K562 (cell line): ENCODE measurements around the gene FARSA. TPM values are rescaled to one million over a fixed set of nuclear protein-coding genes. Genes with fewer than 3 reads are reported as not detected.
A peak's percentile ranks its signal among the peaks of the same experiment; 100 is the strongest.

Source experiments
- ASH1L ChIP-seq: fragments of 450-650 bp; IDR thresholded peaks from 2 replicates; pipeline ENCODE4 v1.6.1; 2018; ENCODE audit warnings: borderline replicate concordance, mild to moderate bottlenecking, low read depth; ENCODE audit not compliant: partially characterized antibody
- ATF1 ChIP-seq, 2 experiments: fragments of 450-650 bp in 1 of 2; IDR thresholded peaks; 2 replicates each; pipeline ENCODE4 v1.6.1; 2016; ENCODE audit warnings: missing compliant biosample characterization in 1 of 2, missing genetic modification characterization in 1 of 2
- ATF7 ChIP-seq: fragments of 450-650 bp; IDR thresholded peaks from 2 replicates; pipeline ENCODE4 v1.7.1; 2014; ENCODE audit warnings: mild to moderate bottlenecking, moderate library complexity
- FOXP1 ChIP-seq: sonication (generic); formaldehyde crosslinking; IDR thresholded peaks from 2 replicates; pipeline ENCODE4 v1.8.0; 2022; ENCODE audit warnings: mild to moderate bottlenecking, missing genetic modification reagents
- GATAD2A ChIP-seq: fragments of 450-650 bp; IDR thresholded peaks from 2 replicates; pipeline ENCODE4 v1.6.1; 2017
- NBN ChIP-seq: fragments of 450-650 bp; IDR thresholded peaks from 2 replicates; pipeline ENCODE4 v1.6.1; 2016; ENCODE audit warnings: low read depth, mild to moderate bottlenecking
- NRF1 ChIP-seq, 2 experiments: fragments of 450-650 bp; IDR thresholded peaks in 1 of 2; conservative IDR thresholded peaks in 1 of 2; 2 replicates each; pipeline ENCODE4 v1.6.1; 2014; ENCODE audit warnings: mild to moderate bottlenecking in 2 of 2
- NUFIP1 ChIP-seq: fragments of 450-650 bp; IDR thresholded peaks from 2 replicates; pipeline ENCODE4 v1.6.1; 2018; ENCODE audit not compliant: partially characterized antibody
- PHB2 ChIP-seq: fragments of 450-650 bp; IDR thresholded peaks from 2 replicates; pipeline ENCODE4 v1.6.1; 2017; ENCODE audit warnings: low read depth
- RB1 ChIP-seq: fragments of 450-650 bp; IDR thresholded peaks from 2 replicates; pipeline ENCODE4 v1.6.1; 2017; ENCODE audit warnings: low read depth, mild to moderate bottlenecking
- RNF2 ChIP-seq: sonication (generic); IDR thresholded peaks from 2 replicates; pipeline ENCODE4 v1.6.1; 2016
- SAP30 ChIP-seq: fragments of 200-600 bp; sonication (generic); IDR thresholded peaks from 2 replicates; pipeline ENCODE4 v1.6.1; 2012; ENCODE audit warnings: borderline replicate concordance, low read depth, mild to moderate bottlenecking, moderate library complexity, low read length, control low read depth, inconsistent platforms; ENCODE audit not compliant: insufficient read depth, poor library complexity, severe bottlenecking
- SMAD1 ChIP-seq: fragments of 150-350 bp; IDR thresholded peaks from 2 replicates; pipeline ENCODE4 v1.6.1; 2014; ENCODE audit warnings: low read length, low read depth; ENCODE audit not compliant: partially characterized antibody
- SP1 ChIP-seq: sonication (generic); formaldehyde crosslinking; IDR thresholded peaks from 2 replicates; pipeline ENCODE4 v1.8.1; 2022; ENCODE audit warnings: mild to moderate bottlenecking, missing genetic modification reagents
- STAT5A ChIP-seq: IDR thresholded peaks from 2 replicates; pipeline ENCODE4 v1.6.1; 2012; ENCODE audit warnings: low read length, inconsistent platforms, borderline replicate concordance
- TAF1 ChIP-seq: IDR thresholded peaks from 2 replicates; pipeline ENCODE4 v1.6.1; 2011; ENCODE audit warnings: mild to moderate bottlenecking, low read length, moderate library complexity; ENCODE audit not compliant: insufficient read depth, control insufficient read depth, severe bottlenecking; ENCODE audit errors: extremely low read depth
- ZNF316 ChIP-seq: fragments of 450-650 bp; IDR thresholded peaks from 2 replicates; pipeline ENCODE4 v1.6.1; 2016
- polyA plus RNA-seq, 8 experiments: library from polyadenylated mRNA; depleted of rRNA in 4 of 8; stranded (reverse) in 5 of 8; unstranded in 3 of 8; fragments of >200 nt; fragmentation: Nextera tagmentation in 2 of 8; fragmentation: Illumina TruSeq in 1 of 8; extraction: Ambion mirVana in 2 of 8; extraction: Trizol in 1 of 8; gene quantifications; 2 replicates each; pipeline versions ENCODE4 v1.2.1 to v1.2.3, GENCODE V29; 2011 to 2014; ENCODE audit warnings: inconsistent platforms in 1 of 8, missing spikeins in 1 of 8
- total RNA-seq, 7 experiments: library from RNA; depleted of rRNA in 6 of 7; stranded (reverse); fragments of >200 nt in 6 of 7; fragmentation: Illumina TruSeq in 2 of 7; extraction: Trizol in 2 of 7; gene quantifications; 2 replicates each; pipeline versions ENCODE4 v1.2.1 to v1.2.3, GENCODE V29; 2011 to 2021; ENCODE audit warnings: low replicate concordance in 1 of 7
- TF ChIP-seq, protein P1 (sequence below), 2 experiments: IDR thresholded peaks; 2 replicates each; pipeline ENCODE4 v1.6.1; 2011; ENCODE audit warnings: borderline replicate concordance in 1 of 2, control low read depth in 1 of 2, low read depth in 1 of 2, low read length in 1 of 2, mild to moderate bottlenecking in 1 of 2, mixed read lengths in 1 of 2, moderate library complexity in 1 of 2; ENCODE audit not compliant: insufficient read depth in 1 of 2, insufficient read length in 1 of 2, poor library complexity in 1 of 2, severe bottlenecking in 1 of 2; ENCODE audit errors: extremely low read depth in 1 of 2
- TF ChIP-seq, protein P2 (sequence below): conservative IDR thresholded peaks from 2 replicates; pipeline ENCODE4 v1.6.1; 2011; ENCODE audit warnings: low read depth, mild to moderate bottlenecking, low read length; ENCODE audit not compliant: control insufficient read depth
- TF ChIP-seq, protein P3 (sequence below): fragments of 250-450 bp; sonication (Bioruptor Pico); IDR thresholded peaks from 2 replicates; pipeline ENCODE4 v1.4.0; 2020; ENCODE audit warnings: mild to moderate bottlenecking, moderate library complexity
- TF ChIP-seq, protein P4 (sequence below): fragments of 250-450 bp; sonication (Bioruptor Pico); IDR thresholded peaks from 2 replicates; pipeline ENCODE4 v1.4.0; 2020; ENCODE audit warnings: mild to moderate bottlenecking, moderate library complexity, borderline replicate concordance

The FARSA gene
- total and polyA plus RNA-seq, 9 of the 15 experiments (the other 6 are each of a cell fraction or from before 2014, with no cell fraction given), result 25.2 to 237 (median 89.6) TPM

DNA sequence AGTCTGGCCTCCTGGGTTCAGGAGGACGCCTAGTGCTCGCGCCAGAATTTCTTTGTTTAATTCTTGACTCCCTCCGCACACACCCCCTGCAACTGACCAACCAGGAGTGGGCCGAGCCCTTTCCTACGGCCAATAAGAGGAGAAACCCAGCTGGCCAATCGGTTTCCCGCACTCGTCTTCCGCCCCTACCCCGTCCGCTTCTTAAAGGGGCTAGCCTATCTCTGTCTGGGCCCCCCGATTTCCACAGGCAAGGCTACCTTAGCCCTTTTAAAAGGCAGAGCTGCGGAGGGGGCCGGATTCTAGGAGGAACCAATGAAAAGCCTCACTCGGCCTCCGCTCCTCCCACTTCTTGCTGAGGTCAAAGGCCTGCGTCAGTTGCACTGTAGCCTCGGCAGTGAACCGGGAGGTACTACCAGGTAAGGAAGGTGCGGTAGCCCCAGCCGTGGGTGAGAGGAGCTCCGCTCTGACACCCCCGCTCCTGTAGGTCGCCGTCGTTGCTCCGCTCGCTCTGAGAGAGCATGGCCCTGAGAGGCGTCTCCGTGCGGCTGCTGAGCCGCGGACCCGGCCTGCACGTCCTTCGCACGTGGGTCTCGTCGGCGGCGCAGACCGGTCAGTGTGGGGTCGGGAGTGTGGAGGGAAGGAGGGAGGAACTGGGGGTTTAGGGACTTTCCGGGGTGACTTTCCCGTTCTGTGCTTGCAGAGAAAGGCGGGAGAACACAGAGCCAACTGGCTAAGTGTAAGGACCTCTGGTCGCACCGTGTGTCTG lies 42.5 kb downstream of the FARSA start, which contains the start of gene GCDH (continued):
- TF ChIP-seq RNF2 (peak; percentile 71; the same call in 1 of the 2 replicates), TAF1 (peak; percentile 16), ATF7 (peak; percentile 82), PHB2 (no peak), SAP30 (peak; percentile 99), NUFIP1 (no peak), NRF1 (conservative IDR thresholded peaks at IDR 0.05 in 1 of 2, IDR thresholded peaks at IDR 0.05 in 1 of 2) (peak; percentile 69 to 70), ASH1L (peak; percentile 74), SMAD1 (no peak), SP1 (CRISPR knock-in tag) (peak; percentile 98), NBN (0 out of 2 replicates have a peak, but pooled peaks have one; percentile 6), ZNF316 (no peak), FOXP1 (peak; percentile 72; the same call in 1 of the 2 replicates), GATAD2A (no peak), ATF1 (CRISPR knock-in tag; IDR thresholded peaks at IDR 0.05) (peak; percentile 65; the same call in 1 of the 2 replicates), ATF1 (tag; IDR thresholded peaks at IDR 0.05) (peak; percentile 97), STAT5A (no peak), RB1 (0 out of 2 replicates have a peak, but pooled peaks have one; percentile 42)
- TF ChIP-seq, protein P1, sequence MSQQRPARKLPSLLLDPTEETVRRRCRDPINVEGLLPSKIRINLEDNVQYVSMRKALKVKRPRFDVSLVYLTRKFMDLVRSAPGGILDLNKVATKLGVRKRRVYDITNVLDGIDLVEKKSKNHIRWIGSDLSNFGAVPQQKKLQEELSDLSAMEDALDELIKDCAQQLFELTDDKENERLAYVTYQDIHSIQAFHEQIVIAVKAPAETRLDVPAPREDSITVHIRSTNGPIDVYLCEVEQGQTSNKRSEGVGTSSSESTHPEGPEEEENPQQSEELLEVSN (IDR thresholded peaks at IDR 0.05; ENCODE audit: borderline replicate concordance in 1 of 2, extremely low read depth in 1 of 2, insufficient read depth in 1 of 2, insufficient read length in 1 of 2, low read depth in 1 of 2, low read length in 1 of 2, poor library complexity in 1 of 2, severe bottlenecking in 1 of 2), result peak; percentile 54 to 62
- TF ChIP-seq, protein P2, sequence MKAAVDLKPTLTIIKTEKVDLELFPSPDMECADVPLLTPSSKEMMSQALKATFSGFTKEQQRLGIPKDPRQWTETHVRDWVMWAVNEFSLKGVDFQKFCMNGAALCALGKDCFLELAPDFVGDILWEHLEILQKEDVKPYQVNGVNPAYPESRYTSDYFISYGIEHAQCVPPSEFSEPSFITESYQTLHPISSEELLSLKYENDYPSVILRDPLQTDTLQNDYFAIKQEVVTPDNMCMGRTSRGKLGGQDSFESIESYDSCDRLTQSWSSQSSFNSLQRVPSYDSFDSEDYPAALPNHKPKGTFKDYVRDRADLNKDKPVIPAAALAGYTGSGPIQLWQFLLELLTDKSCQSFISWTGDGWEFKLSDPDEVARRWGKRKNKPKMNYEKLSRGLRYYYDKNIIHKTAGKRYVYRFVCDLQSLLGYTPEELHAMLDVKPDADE, result peak; percentile 67
- TF ChIP-seq, protein P3, sequence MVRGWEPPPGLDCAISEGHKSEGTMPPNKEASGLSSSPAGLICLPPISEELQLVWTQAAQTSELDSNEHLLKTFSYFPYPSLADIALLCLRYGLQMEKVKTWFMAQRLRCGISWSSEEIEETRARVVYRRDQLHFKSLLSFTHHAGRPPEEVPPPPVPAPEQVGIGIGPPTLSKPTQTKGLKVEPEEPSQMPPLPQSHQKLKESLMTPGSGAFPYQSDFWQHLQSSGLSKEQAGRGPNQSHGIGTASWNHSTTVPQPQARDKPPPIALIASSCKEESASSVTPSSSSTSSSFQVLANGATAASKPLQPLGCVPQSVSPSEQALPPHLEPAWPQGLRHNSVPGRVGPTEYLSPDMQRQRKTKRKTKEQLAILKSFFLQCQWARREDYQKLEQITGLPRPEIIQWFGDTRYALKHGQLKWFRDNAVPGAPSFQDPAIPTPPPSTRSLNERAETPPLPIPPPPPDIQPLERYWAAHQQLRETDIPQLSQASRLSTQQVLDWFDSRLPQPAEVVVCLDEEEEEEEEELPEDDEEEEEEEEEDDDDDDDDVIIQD, result no peak
- TF ChIP-seq, protein P4, sequence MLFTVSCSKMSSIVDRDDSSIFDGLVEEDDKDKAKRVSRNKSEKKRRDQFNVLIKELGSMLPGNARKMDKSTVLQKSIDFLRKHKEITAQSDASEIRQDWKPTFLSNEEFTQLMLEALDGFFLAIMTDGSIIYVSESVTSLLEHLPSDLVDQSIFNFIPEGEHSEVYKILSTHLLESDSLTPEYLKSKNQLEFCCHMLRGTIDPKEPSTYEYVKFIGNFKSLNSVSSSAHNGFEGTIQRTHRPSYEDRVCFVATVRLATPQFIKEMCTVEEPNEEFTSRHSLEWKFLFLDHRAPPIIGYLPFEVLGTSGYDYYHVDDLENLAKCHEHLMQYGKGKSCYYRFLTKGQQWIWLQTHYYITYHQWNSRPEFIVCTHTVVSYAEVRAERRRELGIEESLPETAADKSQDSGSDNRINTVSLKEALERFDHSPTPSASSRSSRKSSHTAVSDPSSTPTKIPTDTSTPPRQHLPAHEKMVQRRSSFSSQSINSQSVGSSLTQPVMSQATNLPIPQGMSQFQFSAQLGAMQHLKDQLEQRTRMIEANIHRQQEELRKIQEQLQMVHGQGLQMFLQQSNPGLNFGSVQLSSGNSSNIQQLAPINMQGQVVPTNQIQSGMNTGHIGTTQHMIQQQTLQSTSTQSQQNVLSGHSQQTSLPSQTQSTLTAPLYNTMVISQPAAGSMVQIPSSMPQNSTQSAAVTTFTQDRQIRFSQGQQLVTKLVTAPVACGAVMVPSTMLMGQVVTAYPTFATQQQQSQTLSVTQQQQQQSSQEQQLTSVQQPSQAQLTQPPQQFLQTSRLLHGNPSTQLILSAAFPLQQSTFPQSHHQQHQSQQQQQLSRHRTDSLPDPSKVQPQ (CRISPR knock-in tag), result no peak
